Ishikawa (cell line): ENCODE results near the gene NECTIN1.

ENCODE experiments used
- CEBPB ChIP-seq: IDR thresholded peaks from 2 replicates; pipeline ENCODE4 v1.6.1; 2012
- CREB1 ChIP-seq: IDR thresholded peaks from 2 replicates; pipeline ENCODE4 v1.6.1; 2012; ENCODE audit warnings: low read depth
- EGR1 ChIP-seq: IDR thresholded peaks from 2 replicates; pipeline ENCODE4 v1.6.1; 2012
- EP300 ChIP-seq: IDR thresholded peaks from 2 replicates; pipeline ENCODE4 v1.6.1; 2012; ENCODE audit warnings: borderline replicate concordance
- FOXM1 ChIP-seq: IDR thresholded peaks from 2 replicates; pipeline ENCODE4 v1.6.1; 2012; ENCODE audit warnings: low read depth, borderline replicate concordance
- NFIC ChIP-seq: IDR thresholded peaks from 2 replicates; pipeline ENCODE4 v1.6.1; 2012
- RAD21 ChIP-seq: IDR thresholded peaks from 2 replicates; pipeline ENCODE4 v1.6.1; 2012; ENCODE audit warnings: low read depth
- TAF1 ChIP-seq: IDR thresholded peaks from 2 replicates; pipeline ENCODE4 v1.6.1; 2012; ENCODE audit warnings: low read depth, mild to moderate bottlenecking
- TCF12 ChIP-seq: IDR thresholded peaks from 2 replicates; pipeline ENCODE4 v1.6.1; 2012; ENCODE audit warnings: low read depth
- TEAD4 ChIP-seq: IDR thresholded peaks from 2 replicates; pipeline ENCODE4 v1.6.1; 2012
- YY1 ChIP-seq: IDR thresholded peaks from 2 replicates; pipeline ENCODE4 v1.6.1; 2012; ENCODE audit warnings: low read depth
- ZBTB7A ChIP-seq: IDR thresholded peaks from 2 replicates; pipeline ENCODE4 v1.6.1; 2012; ENCODE audit warnings: low read depth
- TF ChIP-seq, protein P1 (sequence below): IDR thresholded peaks from 2 replicates; pipeline ENCODE4 v1.6.1; 2012
- TF ChIP-seq, protein P2 (sequence below): IDR thresholded peaks from 2 replicates; pipeline ENCODE4 v1.6.1; 2012; ENCODE audit warnings: low read depth, mild to moderate bottlenecking
- TF ChIP-seq, protein P3 (sequence below): IDR thresholded peaks from 2 replicates; pipeline ENCODE4 v1.6.1; 2012

The NECTIN1 gene

DNA sequence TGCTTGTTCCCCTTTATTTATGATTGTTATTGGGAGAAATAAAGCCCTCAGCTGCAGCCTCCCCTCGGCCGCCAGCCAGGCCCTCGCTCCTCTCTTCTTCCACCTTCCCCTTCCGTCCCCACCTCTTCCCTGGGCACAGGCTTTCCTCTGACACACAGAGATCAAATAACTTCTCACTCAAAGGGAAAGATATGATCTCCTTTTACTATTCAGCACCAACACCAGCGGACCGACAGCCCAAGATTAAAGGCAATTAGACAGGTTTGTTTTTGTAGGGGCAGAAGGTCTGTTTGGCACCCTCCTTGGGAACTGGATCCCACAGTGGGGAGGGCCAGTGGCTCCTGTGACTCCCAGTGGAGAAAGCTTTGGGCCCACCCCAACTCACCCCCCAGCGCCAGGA, 23.0 kb downstream of the NECTIN1 start:
- no peak for TF ChIP-seq FOXM1
- TF ChIP-seq, protein P1, sequence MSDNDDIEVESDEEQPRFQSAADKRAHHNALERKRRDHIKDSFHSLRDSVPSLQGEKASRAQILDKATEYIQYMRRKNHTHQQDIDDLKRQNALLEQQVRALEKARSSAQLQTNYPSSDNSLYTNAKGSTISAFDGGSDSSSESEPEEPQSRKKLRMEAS, result no peak
- TF ChIP-seq, protein P2, sequence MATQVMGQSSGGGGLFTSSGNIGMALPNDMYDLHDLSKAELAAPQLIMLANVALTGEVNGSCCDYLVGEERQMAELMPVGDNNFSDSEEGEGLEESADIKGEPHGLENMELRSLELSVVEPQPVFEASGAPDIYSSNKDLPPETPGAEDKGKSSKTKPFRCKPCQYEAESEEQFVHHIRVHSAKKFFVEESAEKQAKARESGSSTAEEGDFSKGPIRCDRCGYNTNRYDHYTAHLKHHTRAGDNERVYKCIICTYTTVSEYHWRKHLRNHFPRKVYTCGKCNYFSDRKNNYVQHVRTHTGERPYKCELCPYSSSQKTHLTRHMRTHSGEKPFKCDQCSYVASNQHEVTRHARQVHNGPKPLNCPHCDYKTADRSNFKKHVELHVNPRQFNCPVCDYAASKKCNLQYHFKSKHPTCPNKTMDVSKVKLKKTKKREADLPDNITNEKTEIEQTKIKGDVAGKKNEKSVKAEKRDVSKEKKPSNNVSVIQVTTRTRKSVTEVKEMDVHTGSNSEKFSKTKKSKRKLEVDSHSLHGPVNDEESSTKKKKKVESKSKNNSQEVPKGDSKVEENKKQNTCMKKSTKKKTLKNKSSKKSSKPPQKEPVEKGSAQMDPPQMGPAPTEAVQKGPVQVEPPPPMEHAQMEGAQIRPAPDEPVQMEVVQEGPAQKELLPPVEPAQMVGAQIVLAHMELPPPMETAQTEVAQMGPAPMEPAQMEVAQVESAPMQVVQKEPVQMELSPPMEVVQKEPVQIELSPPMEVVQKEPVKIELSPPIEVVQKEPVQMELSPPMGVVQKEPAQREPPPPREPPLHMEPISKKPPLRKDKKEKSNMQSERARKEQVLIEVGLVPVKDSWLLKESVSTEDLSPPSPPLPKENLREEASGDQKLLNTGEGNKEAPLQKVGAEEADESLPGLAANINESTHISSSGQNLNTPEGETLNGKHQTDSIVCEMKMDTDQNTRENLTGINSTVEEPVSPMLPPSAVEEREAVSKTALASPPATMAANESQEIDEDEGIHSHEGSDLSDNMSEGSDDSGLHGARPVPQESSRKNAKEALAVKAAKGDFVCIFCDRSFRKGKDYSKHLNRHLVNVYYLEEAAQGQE, result peak; percentile 66

DNA sequence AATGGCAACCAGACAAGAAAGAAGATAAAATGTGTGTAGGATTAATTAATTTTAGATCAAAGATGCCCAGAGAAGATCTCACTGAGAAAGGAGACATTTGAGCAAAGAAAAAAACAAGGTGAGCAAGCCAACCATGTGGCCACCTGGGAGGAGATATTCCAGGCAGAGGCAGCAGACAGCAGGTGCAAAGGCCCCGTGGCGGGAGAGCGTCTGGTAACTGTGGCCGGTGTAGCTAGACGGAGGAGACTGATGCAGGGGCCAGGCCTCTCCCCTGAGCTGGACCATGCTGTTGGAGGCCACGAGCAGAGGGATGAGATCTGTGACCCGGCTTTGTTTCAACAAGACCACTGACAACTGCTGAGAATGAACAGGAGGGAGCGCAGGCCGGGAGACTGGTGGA, 23.6 kb downstream of the NECTIN1 start:
- TF ChIP-seq TEAD4 (no peak), FOXM1 (no peak), CEBPB (no peak), YY1 (no peak), EGR1 (no peak), NFIC (no peak), ZBTB7A (no peak), TAF1 (no peak), TCF12 (no peak), RAD21 (no peak), CREB1 (no peak), EP300 (no peak)
- TF ChIP-seq, protein P3, sequence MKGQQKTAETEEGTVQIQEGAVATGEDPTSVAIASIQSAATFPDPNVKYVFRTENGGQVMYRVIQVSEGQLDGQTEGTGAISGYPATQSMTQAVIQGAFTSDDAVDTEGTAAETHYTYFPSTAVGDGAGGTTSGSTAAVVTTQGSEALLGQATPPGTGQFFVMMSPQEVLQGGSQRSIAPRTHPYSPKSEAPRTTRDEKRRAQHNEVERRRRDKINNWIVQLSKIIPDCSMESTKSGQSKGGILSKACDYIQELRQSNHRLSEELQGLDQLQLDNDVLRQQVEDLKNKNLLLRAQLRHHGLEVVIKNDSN, result no peak
- TF ChIP-seq, protein P2, result no peak
- TF ChIP-seq, protein P1, result no peak

DNA sequence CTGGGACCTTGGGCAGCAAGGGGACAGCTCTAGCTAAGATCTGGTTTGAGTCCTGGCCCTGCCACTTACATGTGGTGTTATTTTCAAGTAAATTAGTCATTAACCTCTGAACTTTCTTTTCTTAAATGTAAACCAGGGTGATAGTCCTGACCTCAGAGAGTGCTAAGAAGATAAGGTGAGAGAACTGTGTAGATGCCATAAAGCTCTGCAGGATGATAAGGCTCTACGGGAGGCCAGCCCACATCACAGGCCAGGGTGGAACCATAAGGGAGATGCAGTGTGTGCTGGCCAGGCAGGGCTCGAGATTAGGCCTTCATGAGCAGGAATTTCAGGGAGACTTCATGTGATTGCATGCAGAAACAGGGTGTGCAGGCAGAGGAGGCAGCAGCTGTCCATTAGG, 24.2 kb downstream of the NECTIN1 start:
- TF ChIP-seq YY1 (no peak), EGR1 (no peak), EP300 (no peak), ZBTB7A (no peak), FOXM1 (no peak), RAD21 (no peak), CREB1 (no peak), TEAD4 (no peak), NFIC (no peak), CEBPB (no peak), TCF12 (no peak), TAF1 (no peak)
- TF ChIP-seq, protein P2, result no peak
- TF ChIP-seq, protein P1, result no peak
- TF ChIP-seq, protein P3, result no peak

DNA sequence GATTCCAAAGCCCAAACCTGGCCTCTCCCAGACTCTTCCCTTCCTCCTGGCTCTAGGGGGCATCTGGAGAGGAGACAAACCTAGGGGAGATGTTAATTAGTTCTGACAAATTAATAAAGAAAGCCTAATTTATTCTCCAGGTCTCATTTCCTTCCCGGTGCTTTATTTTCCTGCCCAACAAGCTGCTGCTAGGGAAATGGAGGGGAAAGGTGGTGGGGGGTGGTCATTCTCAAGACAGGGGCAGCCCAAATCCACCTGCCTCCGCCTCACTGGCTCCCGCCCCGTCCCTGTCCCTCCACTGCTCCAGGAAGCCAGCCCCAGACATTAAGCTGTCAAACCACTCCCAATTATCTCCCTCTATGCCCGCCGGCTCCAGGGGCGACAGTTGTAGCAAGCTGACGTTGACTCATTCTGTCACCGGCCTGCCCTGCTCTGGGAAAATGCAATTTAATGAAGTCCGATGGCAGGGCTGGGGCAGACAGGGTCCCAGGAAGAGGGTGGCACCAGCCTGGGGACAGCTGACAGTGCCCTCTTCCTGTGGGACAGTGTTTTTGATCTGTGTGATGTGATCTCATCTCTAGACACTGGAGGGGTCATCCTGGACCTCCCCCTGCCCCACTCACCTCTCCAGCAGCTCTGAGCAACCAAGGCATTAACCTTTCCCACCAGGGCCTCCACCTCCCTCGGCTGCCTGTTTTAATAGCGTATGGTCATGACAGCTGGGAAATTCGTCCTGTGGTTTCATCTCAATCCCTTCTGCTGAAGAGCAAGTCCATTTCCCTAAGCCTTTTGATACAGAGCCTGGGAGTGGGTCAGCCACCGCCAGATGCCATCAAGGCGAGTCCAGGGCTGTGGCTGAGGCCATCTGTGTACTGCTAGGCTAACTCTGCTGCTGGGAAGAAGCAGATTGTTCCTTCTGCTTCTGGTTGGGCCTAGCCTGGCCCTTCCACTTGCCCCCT, 27.1 kb downstream of the NECTIN1 start:
- TF ChIP-seq EGR1 (no peak), TEAD4 (no peak)
- TF ChIP-seq, protein P1, result no peak
- TF ChIP-seq, protein P2, result no peak
